ENCODE data around the gene OXCT2.
A peak's percentile ranks its signal among the peaks of the same experiment; 100 is the strongest.
"Not testable (repeated sequence)": the region's sequence is repeated elsewhere in the genome, so short reads cannot be mapped to it uniquely, and the experiment has no call there.

The OXCT2 gene

DNA sequence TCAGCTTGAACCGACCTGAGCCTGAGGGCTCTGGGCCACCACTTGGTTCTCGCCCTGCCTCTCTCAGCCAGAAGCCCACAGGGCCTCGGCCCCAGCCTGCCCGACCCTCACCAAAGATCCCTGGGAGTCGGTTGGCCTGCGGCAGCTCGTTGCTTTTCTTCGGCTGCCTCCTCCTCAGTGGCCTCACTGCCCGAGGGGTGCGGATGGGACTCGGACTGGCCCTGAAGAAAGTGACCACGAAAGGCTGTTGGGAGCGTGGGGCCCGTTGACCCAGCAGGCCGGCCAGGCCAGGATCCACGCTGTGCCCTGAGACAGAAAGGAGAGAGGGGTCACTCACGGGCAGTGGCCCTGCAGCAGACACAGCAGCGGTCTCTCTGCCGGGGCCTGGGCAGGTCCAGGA is 6.6 kb downstream of the OXCT2 start:
- DNase-seq (ENCODE audit: insufficient read length, low spot score); FAIRE-seq: not testable (repeated sequence)

DNA sequence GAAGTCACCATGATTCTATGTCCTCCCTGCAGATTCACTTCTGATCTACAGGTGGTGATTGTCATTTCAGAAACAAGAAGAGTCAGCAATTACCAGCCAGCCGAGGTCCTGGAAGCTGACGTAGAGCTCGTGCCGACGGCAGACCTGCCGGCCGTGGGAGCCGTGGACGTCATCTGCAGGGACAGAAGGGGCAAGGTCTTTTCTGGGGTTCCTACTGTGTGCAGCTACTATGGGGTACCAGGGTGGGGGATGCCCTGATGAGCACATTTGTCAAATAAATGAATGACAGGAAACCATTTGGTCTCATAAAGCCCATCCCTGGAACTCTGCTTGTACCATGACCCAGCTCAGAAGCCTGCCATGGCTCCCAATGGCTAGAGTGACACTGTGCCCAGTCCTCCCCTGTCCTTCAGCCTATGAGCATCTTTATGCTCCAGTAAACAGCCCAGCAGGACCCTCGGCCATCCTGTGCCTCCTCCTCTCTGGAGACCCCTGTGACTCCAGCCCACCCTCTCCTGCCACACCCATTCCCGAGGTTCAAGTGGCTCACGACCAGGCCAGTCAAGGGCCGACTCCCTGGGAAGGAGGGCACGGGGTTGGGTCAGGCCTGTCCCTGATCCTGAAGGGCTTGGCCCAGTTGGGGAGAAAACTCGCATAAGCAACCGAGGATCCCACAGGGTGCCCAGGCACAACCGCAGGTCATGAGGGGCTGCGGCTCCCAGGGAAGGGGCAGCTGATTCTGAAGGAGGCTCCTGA is 7.4 kb downstream of the OXCT2 start:
- not testable (repeated sequence) for FAIRE-seq; DNase-seq (ENCODE audit: insufficient read length, low spot score)

DNA sequence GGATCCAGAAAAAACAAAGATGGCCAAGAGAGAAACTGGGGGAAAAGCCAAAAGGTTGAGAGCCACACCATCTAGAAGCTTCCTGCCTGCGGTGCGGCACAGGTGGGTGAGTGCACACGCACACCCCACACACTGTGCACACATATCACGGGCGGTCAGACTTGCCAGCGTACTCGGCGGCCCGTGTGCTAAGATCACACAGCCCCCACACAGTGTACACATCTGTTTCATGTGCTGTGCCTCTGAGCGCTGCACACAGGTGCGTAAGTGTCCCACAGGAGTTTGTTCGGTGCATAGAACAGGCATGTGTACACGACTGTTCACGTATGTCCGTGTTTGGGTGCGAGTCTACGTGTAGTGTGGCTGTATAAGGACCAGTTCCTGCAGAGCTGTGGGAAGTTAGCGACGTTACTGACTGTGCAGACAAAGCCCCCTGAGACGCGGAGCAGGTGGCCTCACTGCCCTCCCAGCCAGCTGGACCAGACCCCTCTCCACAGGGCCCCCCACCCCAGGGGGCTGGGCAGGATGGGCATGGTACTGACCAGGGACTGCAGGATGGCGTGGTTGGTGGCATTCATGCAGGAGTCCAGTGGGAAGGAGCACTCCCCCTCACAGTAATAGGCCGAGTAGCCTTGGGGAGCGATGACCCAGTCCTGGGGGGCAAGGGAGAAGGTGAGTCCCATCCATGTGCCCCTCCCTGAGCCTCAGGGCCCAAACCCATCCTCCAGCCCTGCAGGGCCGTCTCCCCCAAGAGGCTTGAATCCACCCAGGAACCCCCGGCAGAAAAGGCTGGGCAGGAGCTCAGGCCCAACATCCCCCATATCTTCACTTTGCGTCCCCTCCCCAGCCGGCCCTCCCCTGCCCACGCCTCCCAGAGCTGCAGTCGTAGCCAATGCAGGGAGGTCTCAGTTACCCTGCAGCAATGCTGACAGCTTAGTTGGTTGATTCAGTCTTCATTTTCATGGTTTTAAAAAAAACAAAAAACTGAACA is 8.3 kb downstream of the OXCT2 start:
- no peak for FAIRE-seq

DNA sequence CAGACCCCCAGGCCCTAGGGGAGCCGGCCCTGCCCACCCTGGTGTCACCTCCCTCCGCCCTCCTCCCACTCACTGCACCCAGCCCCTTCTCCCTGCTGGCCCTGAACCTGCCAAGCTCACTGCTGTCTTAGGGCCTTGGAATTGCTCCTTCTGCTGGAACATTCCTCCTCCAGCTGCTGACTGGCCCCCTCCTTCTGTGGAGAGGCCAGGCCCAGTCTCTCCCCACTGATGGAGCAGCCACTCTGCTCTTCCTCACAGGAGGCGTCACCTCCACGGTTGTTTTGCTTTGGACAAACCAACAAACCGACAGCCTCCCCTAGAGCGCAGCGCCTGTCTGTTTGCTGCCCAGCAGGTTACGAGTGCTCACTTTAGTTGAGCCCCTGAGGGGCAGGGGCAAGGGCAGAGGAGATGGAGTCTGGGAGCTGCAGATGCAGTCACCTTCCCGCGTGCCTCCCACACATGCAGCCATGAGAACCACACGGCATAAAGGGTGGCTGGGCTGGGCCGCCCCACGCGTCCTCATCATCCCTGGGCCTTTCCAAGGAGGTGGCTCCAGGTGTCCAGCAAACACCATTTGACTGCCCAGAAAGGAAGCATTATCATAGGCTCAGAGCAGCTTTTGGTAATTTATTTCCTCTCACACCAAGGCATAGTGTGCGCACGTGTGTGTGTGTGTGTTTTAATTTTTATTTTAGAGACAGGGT is 9.4 kb downstream of the OXCT2 start:
- no peak for FAIRE-seq
- DNase-seq (ENCODE audit: insufficient read length, low spot score) = no peak

More for the DNA sequence above, 8.3 kb downstream of the OXCT2 start:
- DNase-seq (ENCODE audit: insufficient read length, low spot score) = no peak

DNA sequence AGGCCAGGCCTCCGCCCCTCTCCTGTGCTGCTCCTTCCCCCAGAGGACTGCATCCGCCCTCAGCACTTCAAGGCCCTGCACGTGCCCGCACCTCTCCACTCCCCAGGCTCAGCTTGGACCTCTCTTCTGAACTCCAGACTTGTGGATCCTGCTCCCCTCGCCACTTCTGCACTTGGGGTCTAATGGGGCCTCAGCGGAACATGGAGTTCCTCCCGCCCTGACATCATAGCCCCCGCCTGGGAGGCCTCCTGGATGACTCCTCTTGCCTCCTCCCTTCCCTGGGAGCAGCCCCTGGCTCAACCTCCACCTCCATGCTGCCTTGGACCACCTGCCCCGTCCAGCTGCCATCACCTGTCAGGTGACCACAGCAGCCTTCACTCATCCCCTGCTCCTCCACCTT is 10.1 kb downstream of the OXCT2 start:
- no peak for FAIRE-seq
- no peak for DNase-seq (ENCODE audit: insufficient read length, low spot score)

DNA sequence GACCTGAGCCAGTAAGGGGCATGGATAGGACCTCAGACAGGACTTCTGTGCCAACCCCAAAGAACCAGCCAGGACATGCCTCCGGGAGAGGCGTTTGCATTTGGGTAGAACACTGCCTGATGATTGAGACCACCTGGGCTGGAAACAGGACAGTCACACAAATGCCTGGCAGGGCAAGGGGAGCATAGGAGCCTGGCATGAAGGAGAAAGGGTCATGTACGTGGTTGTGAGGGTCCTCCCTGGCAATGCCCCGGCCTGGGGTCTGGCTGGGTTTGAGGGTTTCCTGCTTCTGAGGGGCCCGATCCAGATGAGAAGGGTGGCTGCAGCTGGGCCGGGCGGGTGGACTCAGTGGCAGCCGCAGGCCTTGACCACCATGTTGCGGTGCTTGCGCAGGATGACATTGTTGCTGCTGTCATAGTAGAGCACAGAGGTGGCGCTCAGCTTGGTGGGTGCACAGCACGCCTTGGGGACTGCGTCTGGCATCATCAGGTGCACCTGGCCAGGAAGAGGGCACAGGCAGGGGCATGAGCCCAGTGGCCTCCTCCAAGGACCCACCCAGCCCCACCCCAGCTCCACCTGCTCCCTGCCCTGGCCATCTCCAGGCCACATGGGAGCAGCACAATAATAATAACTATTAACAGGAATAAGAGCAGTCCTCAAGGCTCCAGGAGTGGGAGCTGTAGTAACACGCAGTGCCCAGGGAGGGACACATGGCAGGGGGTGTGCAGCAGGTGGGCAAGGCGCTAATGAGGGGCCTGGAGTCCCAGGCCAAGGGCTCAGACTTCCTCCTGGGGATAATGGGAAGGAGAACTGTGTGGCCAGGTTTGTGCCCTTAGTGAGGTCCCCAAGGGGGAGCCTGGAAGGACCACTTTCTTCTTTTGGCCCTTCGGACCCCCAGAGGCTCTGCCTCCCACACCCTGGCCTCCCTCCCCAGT is 10.8 kb downstream of the OXCT2 start:
- DNase-seq (ENCODE audit: insufficient read length, low spot score) (no peak), FAIRE-seq (no peak)

DNA sequence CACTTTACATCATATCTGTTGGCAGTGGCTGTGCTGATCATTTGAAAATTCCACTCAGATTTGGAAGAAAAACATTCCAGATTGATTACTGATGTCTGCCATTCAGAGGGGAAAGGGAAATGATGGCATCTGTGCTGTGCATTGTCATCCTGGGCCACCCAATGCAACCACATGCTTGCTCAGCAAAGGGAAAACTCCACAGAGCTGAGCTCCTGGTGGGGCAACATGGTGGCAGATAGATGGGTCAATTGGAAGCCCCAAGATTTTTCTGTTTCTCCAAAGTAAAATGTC is 11.8 kb downstream of the OXCT2 start:
- DNase-seq (ENCODE audit: insufficient read length, low spot score) = no peak
- FAIRE-seq = no peak

DNA sequence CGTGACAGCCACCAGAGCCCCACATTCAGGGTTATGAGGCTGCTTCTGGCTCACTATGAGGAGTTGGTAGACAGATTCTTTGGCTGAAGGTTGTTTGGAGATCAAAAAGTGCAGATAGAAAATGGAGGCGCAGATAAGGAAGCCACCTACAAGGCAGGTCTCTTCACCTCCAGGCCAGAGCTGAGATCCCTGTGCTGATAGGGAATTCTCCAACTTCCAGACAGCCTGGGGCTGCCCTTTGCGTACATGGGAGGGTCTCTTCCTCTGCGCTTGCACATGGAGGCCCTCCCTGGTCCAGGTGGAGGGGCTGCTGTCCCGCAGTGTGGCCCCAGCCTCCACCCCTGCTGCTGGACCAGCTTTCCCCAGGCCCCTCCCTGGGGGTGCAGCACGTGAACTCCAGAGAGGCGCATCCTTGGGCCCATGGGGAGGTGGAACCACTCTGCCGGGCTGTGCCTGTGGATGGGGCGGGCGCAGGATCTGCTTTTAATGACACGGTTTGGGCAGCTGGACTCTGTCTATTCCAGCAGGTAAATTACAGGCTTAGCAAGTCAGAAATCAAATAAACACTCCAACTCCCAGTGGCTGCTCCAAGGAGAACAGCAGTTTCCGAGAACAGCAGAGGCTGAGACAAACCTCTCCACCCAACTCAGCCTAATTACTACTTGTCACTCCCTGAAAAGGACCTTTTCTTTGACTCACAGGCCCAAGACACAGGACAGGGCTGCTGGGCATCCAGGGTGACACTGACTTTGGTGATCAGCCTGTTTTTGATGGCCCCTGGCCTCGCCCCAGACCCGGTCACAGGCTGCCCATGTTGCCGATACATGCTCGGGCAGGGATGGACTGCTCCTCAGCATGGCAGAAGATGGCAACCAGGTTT is 12.4 kb downstream of the OXCT2 start:
- FAIRE-seq (peak; percentile 9), DNase-seq (ENCODE audit: insufficient read length, low spot score) (no peak)

DNA sequence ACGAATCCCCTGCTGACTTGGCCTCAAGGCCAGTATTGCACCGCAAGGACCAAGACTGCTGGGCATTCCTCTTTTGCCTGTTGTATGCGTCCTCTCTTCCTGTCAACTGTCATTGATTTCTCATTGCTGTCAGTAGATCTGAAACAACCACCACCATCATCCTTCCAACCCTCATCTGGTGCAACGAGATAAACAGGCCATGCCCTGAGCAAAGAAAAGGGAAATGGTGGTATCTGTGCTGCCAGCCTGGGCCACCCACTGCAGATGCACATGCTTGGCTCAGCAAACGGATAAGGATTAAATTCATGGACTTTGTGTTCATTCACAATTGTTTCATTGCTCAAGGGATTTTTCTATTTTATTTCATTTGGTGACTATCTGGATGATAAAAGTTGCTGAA is 13.6 kb downstream of the OXCT2 start:
- FAIRE-seq = no peak
- DNase-seq (ENCODE audit: insufficient read length, low spot score) = no peak

DNA sequence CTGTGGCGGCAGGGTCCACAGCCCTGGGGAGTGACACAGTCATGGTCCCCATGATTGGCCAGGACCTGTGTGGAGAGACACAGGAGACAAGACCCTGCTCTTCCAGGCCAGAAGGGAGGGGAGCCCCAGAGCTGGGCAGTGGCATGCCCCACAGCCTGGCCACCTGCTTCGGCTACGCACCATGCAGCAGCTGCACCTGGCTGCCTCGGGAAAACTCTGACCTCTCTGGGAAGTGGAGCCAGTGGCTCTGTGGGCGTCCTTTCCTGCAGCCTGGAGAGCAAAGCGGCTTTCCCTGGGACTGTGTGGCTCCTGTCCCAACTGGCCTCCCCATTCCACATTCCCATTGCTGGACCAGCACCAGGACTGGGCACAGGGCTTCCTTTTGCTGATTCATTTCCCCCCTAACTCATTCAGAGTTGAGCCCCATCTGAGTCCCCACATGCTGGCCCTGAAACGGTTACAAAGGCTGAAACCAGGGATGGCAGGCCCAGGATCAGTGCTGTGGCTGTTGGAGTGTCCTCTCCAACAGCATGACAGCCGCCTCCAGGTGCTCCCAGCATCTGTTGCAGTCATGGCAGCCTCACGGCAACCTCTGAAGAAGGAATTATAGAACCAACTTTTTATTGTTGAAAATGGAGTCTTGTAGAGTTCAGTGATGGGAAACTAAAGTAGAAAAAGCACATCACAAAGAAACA is 15.0 kb downstream of the OXCT2 start:
- no peak for FAIRE-seq
- DNase-seq (ENCODE audit: insufficient read length, low spot score) = no peak

DNA sequence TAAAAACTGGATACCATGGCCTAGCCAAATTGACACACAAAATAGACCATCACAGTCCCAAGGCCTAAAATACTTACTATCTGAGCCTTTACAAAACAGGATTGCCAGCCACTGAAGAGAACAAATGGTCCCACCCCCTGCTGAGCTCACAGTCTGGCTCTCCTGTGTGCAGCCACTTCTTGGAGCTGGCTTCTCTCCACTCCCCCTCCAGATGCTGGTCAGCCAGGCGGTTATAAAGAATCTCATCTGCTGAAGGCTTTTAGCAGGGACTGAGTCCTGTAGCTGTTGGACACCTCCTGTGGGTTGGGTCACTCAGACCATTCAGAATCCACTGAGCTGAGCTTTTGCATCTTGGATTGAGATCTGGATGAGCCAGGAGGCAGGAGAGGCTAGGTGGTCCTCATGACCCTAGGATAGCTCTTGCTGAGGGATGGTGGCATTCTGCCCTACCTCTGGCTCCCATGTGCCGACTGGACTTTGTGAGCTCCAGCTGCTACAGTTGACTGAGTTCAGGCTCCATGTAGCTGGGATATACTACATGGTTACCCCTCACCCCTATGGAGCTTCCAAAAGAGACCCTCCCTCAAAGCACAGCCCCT is 16.1 kb downstream of the OXCT2 start:
- FAIRE-seq (no peak), DNase-seq (ENCODE audit: insufficient read length, low spot score) (no peak)

DNA sequence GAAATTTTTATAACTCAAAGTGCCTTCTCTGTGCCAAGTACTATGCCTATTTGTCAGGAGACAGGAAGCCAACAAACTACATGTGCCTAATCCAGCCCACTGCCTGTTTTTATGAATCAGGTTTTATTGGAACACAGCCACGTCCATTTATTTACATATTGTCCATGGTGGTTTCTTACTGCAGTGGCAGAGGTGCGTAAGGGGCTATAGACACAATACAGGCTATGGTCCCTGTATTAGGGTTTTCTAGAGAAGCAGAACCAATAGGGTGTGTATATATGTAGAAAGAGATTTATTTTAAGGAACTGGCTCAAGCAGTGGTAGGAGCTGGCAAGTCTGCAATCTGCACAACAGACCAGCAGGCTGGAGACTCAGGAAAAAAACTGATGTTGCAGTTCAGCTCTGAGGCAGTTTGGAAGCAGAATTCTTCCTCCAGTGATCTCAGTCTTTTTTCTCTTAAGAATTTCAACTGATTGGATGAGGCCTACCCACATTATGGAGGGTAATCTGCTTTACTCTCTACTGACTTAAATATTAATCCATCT is 17.1 kb downstream of the OXCT2 start:
- FAIRE-seq (no peak), DNase-seq (ENCODE audit: insufficient read length, low spot score) (no peak)

DNA sequence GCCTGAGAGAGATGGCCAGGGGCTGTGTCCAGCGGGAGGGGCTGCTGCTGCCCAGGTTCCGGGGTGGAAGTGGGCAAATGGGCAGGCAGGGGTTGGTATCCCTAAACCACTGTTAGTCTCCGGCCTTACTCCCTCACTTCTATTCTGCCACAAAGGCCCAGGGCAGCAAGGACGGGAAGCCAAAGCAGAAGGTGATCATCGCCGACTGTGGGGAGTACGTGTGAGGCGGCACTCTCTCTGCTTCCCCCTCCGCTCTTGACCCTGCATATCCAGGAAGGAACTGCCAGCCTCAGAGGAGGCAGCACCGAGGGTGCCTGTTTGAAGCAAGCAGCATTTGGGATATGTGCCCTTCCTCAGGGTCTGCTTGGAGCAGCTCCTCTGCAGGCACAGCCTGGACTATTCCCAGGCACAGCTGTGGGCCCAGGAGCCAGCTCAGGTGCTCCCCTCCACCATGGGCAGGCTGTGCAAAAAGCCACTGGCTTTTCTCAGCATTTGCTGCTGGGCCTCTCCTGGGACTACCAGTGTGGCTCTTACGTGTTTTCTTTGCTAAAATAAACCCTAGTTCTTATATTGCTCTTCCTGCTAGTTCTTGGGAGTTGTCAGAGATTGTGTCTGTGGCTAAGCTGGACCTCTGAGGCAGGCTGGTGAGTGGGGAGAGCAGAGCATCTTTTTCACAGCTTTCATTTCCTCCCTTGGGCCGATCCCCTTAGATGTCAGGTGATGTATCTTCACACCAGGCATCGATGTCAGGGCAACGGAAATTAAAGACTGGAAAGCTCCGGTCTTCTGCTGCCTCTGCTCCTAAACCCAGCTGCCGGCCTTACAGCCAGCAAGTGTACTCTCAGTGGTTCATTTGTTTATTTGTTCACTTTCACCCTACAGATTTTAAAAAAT is 17.8 kb downstream of the OXCT2 start:
- no peak for FAIRE-seq
- DNase-seq (ENCODE audit: insufficient read length, low spot score) = no peak

DNA sequence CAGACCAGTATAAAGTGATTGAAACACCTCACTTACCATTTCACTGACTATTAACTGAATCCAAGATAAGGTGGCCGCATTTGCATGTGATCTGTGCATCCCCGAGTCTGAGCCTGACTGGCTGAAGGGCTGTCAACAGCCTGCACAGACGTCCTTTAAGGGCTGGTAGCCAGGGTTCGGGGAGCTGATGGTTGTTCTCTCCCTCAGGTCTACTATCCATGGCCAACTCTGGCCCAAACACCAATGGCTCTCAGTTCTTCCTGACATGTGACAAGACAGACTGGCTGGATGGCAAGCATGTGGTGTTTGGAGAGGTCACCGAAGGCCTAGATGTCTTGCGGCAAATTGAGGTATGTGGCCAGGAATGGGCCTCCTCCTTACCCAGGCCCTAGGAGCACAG is 18.4 kb downstream of the OXCT2 start:
- no peak for DNase-seq (ENCODE audit: insufficient read length, low spot score)
- FAIRE-seq = no peak

DNA sequence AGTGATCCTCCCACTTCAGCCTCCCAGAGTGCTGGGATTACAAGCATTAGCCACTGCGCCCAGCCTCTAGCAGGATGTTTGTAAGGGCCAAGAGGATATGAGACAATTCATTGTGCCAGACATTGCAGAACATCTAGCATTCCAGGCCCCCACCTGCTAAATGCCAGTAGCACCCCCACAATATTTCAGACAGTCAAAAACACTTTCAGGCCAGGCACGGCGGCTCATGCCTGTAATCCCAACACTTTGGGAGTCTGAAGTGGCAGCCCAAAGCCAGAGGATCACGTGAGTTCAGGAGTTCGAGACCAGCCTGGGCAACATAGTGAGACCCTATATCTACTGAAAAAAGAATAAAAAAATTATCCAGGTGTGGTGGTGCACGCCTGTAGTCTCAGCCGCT is 19.6 kb downstream of the OXCT2 start:
- DNase-seq (ENCODE audit: insufficient read length, low spot score) = no peak
- no peak for FAIRE-seq

DNA sequence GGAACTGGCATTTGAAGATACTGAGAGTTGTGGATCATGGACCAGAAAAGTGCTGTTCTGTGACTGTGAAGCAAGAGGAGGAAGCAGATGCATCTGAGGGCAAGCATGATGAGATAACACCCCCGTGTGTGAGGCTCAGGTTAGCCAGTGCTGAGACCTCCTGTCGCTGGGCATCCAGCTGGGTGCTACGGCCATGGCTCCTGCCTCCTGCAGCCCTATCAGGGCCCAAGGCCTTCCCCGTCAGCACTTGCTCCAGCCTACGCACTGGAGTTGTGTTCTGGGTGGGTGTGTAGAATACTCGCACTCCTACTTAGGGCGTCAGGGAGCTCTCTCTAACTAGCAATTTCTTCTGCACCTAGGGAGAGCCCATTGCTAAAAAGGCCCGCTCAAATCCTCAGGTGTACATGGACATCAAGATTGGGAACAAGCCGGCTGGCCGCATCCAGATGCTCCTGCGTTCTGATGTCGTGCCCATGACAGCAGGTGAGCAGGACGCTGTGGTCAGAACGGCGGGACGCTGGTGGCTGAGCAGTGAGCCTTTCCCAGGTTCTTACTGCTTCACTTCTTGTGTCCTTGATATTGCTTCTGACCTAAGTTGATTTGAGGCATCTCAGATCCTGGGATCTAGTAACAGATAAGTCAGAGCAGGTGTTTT is 26.0 kb downstream of the OXCT2 start:
- no peak for FAIRE-seq
- DNase-seq (ENCODE audit: insufficient read length, low spot score) = no peak
